Gastroesophageal sphincter (tissue), 3 donors: ENCODE data around the gene GPBP1.

Experiments
- POLR2A ChIP-seq, 2 donors: fragments of 450-650 bp; IDR thresholded peaks; one replicate each; pipeline ENCODE4 v1.6.1; 2017; ENCODE audit warnings: antibody characterized with exemption in 2 of 2, mild to moderate bottlenecking in 2 of 2, moderate library complexity in 1 of 2
- TF ChIP-seq, protein P1 (sequence below), 4 experiments: fragments of 200-600 bp in 2 of 4; fragments of 450-650 bp in 2 of 4; sonication (generic) in 1 of 4; IDR thresholded peaks; one replicate each; pipeline ENCODE4 v1.5.1; 2017 to 2019; ENCODE audit warnings: antibody characterized with exemption in 4 of 4, mild to moderate bottlenecking in 2 of 4, moderate library complexity in 2 of 4

DNA sequence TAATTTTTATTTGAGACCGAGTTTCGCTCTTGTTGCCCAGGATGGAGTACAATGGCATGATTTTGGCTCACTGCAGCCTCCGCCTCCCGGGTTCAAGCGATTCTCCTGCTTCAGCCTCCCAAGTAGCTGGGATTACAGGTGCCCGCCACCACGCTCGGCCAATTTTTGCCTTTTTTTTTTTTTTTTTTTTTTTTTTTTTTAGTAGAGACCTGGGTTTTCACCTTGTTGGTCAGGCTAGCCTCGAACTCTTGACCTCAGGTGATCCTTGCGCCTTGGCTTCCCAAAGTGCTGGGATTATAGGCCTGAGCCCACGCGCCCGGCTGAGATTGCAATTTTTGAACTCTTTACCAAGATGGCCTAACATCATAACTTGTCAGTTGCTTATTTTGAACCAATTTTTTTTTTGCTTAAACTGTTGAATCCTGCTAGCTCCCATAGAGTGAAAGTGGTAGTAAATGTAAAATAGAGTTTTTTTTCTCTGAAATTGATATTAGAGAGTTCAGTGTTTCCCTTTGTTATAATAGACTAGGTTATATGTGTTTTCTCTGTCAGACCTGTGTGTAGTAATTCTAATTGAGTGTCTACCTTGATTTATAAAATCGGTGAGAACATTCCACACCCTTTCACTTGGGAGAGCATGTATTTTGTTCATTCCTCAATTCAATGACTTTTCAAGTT is 3.8 kb downstream of the GPBP1 start:
- TF ChIP-seq, protein P1, sequence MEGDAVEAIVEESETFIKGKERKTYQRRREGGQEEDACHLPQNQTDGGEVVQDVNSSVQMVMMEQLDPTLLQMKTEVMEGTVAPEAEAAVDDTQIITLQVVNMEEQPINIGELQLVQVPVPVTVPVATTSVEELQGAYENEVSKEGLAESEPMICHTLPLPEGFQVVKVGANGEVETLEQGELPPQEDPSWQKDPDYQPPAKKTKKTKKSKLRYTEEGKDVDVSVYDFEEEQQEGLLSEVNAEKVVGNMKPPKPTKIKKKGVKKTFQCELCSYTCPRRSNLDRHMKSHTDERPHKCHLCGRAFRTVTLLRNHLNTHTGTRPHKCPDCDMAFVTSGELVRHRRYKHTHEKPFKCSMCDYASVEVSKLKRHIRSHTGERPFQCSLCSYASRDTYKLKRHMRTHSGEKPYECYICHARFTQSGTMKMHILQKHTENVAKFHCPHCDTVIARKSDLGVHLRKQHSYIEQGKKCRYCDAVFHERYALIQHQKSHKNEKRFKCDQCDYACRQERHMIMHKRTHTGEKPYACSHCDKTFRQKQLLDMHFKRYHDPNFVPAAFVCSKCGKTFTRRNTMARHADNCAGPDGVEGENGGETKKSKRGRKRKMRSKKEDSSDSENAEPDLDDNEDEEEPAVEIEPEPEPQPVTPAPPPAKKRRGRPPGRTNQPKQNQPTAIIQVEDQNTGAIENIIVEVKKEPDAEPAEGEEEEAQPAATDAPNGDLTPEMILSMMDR (IDR thresholded peaks at IDR 0.05): no peak
- TF ChIP-seq POLR2A (IDR thresholded peaks at IDR 0.05): no peak
